DMS114 treated with DMSO at 0.1 percent for 48 hours (cell line): ENCODE measurements around the gene RAI14.
"Not testable (repeated sequence)": the region's sequence is repeated elsewhere in the genome, so short reads cannot be mapped to it uniquely, and the experiment has no call there.

Experiments
- DNase-seq: peaks from one replicate; lab custom pipeline; 2025; ENCODE audit not compliant: unreplicated experiment; lab: John Stamatoyannopoulos, UW

The RAI14 gene

DNA sequence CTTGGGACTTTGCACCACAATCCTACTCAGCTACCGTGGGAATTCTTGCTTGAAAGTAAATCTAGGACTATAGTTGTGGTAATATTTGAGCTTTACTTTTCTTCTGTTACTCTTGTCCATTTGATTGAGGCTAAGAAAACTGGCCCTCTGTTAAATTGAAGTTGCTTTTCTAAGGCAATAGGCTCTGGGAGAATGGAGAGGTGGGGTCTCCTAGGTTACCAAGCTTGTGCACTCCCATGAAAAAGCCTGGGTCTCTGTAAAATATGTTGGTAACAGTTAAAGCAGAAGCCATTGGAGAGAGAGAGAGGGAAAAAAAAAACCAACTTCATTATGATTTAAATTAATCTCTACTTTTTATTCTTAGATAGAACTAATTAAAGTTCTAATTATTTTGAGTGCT is 68.6 kb downstream of the RAI14 start:
- no peak for DNase-seq

DNA sequence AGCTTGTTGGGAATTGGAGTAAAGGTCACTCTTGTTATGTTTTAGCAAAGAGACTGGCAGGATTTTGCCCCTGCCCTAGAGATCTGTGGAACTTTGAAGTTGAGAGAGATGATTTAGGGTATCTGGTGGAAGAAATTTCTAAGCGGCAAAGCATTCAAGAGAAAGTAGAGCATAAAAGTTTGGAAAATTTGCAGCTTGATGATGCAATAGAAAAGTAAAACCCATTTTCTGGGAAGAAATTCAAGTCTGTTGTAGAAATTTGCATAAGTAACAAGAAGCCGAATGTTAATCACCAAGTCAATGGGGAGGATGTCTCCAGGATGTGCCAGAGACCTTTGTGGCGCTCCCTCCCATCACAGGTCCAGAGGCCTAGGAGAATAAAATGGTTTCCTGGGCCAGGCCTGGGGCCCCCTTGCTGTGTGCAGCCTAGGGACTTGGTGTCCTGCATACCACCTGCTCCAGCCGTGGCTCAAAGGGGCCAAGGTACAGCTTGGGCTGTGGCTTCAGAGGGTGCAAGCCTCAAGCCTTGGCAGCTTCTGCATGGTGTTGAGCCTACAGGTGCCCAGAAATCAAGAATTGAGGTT is 71.1 kb downstream of the RAI14 start:
- not testable (repeated sequence) for DNase-seq

DNA sequence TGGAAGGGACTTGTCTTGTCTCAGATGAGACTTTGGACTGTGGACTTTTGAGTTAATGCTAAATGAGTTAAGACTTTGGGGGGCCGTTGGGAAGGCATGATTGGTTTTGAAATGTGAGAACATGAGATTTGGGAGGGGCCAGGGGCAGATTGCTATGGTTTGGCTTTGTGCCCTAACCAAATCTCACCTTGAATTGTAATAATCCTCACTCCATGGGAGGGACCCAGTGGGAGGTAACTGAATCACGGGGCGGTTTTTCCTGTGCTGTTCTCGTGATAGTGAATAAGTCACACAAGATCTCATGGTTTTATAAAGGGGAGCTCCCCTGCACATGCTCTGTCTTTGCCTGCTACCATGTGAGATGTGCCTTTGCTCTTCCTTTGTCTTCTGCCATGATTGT is 72.1 kb downstream of the RAI14 start:
- DNase-seq = no peak

DNA sequence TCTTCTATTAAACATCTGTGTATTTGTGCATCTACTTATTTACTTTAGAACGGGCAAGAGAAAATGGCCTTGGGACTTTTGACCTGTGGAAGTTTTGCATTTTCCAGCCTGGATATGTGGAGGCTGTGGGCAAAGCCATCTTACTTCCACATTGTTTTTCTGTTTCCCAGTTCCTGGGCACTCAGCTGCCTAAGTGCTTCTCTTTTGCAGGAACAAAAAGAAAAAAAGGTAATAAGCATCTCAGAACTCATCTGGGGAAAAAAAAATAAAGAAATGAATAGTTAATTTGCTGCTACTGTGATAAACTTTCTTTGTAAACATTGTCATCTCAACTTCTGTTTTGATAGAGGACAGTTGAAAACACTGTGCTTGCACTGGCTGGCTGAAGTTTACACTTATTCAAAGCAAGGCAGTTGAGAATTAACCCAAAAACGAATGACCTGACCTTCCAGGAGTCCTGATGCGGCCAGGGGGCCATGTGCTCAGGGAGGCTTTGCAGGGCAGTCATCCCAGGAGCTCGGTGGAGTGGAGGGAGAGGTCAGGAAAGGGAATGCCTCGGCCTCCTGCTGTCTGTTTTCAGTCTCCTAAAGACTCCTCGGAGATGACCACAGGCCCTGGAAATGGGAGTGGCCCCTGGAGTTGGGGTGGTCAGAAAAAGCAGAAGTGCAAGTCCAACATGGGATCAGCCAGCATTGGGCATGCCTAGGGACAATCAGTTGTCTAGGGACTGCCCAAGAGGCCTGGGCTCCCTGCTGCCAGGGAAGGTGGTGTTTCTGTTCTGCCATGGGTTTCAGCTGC is 75.5 kb downstream of the RAI14 start:
- DNase-seq = no peak

DNA sequence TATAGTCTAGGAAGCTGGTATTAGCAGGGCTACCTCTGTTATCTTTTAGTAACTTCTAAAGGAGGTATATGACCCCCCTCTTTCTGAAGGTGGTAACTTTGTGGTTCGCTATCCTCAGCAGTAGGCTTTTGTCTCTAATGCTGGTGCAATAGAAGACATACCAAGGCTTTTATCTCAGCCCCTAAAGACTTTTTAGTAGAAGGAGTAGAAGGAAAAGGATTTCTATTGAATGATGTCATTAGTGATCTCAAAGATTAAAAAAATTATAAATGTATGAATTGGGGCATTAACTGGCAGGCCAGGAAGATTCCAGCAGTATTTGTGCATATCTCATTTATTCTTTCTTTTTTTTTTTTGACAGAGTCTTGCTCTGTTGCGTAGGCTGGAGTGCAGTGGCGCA is 78.2 kb downstream of the RAI14 start:
- no peak for DNase-seq

DNA sequence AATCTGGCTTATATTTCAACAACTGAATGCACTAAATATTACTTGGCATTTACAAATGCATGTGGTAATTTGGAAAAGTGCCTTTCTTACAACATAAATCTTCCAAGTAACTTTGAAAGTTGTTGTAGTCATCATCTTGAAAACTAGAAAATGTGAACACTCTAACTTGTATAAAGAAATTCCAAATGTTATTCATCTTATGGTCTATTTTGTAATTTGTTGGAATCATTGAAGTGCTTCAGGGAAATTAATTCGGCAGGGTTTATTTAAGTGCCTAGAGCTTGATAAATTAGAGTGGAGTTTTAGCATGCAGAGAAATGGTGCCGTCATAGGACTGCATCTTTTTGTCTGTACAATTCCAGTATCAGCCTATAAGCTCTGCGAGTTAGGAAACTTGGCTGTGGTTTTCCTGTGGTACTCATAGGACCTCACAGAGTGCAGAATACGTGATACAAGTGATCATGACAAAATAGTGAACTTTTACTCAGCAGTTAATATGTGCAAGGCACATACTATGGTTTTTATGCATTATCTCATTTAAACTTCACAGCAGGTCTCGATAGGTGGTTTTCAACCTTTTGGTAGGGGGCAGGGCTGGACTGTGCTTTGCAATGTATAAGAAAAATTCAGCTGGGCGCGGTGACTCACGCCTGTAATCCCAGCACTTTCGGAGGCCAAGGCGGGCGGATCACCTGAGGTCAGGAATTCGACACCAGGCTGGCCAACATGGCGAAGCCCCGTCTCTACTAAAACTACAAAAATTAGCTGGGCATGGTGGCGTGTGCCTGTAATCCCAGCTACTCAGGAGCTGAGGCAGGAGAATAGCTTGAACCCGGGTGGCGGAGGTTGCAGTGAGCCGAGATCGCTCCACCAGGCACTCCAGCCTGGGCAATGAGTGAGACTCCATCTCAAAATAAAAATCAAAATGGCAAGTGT is 79.6 kb downstream of the RAI14 start:
- DNase-seq = no peak

DNA sequence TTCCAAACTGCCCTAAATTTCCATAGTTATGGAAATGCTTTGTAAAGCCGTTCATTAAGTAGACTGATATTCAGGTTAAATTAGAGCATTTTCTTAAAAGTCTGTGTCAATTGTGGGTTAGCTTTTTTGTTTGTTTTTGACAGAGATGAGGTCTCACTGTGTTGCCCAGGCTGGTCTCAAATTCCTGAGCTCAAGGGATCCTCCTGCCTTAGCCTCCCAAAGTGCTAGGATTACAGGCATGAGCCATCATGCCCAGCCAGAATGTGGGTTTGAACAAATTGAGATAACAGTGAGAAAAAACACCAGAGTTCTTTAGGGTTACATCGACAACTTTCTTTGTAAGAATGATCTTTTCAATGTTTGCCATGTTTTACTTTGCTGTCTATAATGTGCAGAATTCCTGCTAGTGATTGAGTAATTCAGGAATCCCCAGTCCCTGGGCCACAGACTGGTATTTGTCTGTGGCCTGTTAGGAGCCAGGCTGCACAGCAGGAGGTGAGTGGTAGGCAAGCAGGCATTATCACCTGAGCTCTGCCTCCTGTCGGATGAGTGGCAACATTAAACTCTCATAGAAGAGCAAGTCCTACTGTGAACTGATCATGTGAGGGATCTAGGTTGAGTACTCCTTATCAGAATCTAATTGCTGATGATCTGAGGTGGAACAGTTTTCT is 80.5 kb downstream of the RAI14 start:
- no peak for DNase-seq

DNA sequence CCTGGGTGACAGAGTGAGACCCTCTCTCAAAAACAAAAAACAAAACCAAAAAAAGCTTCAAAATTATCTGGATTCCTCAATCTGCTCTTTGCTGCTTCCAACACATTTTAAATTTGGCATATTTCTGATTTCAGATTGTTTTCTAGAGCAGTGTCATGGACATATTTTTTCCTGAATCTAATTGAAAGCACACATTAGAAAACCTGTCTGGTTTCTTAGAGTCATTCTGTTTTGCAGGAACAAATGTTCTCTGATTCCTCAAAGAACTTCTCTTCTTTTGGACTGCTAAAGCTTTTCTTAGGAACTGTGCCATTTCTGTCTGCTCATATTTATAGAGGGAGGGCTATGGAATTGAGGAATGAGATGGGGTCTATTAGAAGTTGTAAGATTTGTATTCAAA is 81.6 kb downstream of the RAI14 start:
- DNase-seq = no peak

DNA sequence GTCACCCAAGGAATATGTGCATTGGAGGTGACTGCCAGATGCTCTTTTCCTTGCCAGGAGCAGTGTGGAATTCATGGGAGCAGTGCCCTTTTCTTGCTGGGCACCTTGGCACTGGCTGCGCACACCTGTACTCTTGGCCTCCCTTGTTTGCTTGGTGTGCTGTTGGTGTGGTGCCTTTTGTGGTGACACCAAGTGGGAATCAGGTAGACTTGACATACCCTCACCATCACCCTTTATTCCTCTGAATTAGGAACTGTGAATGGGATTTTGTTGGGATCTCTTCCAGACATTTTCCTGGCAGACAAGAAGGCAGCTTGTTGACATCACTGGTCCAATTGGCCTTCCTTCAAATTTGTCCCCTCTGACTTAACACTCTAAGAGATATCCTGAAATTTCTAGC is 82.3 kb downstream of the RAI14 start:
- DNase-seq = no peak

DNA sequence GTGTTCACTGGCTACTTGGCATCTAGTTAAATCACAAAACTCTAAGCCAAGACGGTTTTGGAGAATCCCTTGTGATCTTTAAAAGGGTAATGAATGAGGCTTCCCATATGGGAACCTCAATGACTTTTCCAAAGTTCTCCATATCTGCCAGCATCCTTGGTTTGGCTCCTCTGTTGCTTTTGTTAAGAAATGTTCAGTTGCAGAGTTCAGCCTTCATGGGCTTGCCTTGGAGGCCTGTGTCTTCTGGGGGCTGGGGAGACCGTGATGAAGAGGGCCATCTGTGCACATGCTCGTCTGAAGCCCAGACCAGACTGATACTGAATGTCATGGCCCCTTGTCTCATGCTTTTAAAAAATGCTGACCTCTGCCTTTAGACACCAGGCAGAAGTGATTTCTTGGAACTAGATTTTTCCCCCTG is 84.3 kb downstream of the RAI14 start:
- DNase-seq = no peak

DNA sequence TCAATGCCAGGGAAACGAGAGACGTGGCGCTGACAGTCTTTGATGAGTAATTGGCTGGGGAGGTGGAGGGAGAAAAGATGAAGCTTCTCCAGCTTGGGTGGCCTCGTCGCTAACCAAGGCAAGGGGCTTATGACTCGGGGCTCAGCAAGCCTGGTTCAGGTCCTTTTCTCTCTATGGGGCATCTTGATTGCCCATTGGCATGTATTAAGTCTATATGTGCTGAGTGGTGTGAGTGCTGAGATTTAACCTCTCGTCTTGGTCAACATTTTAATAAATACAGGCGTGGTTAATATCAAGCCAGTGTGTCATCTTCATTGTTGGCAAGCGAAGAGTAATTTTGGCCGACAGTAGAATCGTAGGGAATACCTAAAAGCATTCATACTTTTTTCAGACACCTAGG is 85.9 kb downstream of the RAI14 start:
- DNase-seq = no peak

DNA sequence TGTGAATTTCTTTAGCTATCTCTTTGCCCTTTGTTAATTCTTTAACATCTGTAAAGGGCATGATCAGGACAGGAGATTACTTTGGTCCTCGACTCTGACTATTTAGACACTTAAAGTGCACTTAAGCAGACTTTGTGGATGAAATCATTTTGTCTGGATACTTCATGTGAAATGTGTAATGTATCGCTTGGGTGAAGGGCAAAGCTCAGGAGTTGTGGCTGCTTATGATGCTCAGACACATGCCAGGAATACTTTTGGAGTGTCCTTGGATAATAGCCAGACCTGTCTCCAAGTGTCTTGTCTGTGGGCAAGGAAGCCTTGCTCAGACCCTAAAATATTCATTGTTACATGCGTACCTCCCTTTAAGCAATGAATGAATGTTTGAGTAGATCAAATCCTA is 87.8 kb downstream of the RAI14 start:
- no peak for DNase-seq

DNA sequence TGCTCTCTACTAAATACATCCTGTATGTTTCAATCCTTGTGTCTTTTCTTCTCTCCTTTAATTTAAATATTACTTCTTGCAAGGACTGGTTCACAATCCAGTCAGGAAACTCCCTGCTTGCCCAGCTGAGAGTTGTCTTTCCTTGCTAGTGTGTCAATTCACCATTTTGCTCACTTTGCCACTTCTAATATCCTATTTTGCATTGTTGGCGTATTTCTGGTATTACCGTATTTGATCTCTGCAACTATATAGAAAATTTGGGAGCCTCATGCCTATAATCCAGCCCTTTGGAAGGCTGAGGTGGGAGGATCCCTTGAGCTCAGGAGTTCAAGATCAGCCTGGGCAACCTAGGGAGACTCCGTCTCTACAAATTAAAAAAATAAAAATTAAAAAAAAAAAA is 92.3 kb downstream of the RAI14 start:
- no peak for DNase-seq

DNA sequence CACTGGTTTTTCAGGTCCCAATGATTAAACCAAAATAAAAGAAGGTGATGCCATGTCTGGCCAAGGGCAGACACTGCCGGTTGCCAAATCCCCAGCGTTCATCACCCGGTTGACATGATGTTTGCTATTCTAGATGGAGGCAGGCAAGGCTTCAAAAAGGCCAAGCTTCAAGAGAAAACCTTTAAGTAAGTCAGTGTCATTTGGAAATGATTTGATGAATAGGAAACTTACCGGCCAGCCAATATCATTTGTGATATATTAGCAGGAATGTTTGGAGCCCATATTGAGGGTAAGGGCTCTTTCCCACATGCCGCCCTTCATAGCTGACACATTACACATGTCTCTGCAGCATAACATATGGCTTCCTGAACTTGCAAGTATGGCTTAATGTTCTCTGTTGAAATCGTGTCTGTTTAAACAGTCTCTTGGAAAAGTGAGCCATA is 93.3 kb downstream of the RAI14 start:
- no peak for DNase-seq

DNA sequence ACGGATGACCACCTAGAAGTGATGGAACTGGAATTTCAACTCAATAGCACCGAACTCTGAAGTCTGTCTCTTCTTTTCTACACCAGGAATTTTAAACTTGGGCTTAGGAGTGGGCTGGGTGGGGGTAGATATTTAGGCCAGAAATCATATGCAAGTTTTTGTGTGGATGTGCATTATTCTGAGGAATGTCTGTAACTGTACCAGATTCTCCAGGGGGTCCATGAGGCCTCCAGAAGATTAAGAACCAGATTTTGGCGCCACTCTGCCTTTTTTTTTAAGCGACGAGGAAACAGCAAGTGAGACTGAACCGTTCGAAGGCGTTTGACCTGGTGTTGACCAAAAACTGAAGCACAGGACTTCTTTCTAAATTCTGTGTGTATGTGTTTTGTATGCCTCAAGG is 94.1 kb downstream of the RAI14 start:
- DNase-seq = no peak

DNA sequence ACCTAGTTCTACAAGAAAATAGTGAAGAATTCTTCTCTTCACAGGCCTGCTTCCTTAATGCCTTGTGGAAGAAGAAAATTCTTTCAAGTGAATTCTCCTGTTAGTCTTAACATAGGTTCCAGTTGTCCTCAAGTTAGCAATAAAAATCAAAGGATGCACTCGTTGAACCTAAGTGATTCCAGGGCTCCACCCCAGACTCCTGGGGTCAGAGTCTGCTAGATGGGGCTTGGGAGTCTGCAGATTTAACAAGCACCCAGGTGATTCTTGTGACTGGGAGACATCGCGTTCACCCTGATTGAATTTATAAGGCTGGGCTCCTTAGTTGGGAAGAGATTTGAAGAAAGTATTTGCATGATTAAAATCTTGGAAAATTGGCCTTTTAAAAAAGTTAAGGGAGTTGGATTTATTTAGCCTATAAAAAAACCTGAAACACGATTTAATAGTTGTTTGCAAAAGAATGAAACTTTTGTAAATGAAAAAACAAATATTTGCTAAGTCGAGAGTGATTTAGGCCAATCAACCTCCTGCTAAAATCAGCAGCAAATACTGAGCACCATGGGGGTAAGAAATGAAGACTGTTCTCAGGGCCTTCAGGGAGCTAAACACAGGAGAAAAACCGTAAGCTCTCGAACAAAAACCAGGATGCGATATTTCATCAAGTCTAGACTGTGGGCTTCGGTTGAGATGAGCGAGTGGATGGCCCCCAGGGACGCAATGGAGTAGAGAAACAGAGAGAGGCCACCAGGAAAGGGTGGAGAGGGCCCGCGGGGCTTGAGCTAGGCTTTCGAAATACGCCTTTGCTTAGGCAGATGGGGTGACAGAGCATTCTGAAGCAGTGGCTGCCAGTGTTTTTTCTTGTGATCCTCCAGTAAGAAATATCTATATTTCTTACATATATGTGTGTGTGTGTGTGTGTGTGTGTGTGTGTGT is 95.9 kb downstream of the RAI14 start:
- no peak for DNase-seq

DNA sequence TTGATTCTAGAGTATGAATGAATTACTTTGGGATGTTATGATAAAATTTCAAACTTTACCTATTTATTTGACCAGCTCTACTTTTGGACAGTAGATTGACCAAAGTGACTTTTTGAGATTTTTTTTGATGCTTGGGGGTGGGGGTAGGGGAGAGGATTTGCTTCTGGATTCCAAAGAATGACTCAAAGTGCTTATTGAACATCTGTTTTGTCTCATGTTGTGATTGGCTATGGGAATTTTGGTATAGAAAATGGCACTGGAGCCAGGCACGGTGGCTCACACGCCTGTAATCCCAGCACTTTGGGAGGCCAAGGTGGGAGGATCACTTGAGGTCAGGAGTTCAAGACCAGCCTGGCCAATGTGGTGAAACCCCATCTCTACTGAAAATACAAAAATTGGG is 97.1 kb downstream of the RAI14 start:
- not testable (repeated sequence) for DNase-seq

DNA sequence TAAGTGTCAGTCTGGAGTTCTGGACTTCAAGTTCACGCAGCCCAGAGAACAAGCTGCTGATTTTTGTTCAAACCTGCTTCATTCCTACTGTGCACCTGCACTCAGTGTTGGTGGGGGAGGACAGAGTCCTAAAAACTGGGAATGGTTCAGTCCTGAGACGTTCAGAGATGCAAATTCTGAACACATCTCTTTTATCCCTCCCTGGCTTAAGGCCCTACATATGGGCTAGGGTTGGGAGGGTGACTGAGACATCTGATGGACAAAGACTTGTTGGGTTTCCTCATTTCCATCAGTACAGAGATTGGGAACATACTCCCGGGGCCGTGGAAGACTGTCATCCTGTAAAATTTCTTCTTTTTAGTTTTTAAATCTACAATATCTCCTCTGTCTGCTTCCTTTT is 99.8 kb downstream of the RAI14 start:
- no peak for DNase-seq

DNA sequence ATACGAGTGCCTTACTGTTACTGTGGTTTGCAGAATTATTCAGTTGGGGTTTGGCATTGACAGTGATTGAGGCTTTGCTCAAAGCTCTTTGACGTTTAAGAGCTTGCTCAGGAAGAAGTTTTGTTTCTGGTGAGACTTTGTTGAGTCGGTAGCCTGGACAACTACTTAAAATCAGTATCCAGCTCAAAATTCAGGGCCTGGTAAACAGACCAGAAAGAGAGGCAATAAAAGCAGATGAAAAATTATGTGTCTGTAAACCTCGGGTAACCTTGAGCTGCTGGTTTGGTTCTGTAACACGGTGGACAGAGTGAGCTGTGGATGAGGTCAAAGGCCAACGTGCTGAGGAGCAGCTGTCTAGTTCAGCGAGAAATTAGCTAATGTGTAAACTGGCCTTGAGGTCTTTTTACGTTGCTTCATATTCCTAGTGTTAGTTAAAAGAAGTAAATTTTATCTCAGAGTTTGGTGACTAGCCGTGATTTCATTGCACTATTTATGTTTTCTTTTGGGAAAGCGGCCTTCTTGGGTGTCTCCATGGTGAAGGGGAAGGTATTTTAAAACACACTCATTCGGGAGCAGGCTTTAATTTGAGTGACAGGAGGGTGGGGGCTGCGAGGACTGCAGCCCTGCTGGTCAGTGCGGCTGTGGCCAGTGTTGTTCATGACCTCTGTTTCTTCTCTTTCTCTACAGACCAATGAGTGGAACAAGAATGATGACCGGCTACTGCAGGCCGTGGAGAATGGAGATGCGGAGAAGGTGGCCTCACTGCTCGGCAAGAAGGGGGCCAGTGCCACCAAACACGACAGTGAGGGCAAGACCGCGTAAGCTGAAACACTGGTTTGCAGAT is 100.9 kb downstream of the RAI14 start:
- no peak for DNase-seq
